NB4 (cell line): ENCODE data around the gene LRMDA.

Source experiments
- DNase-seq: peaks from one replicate; pipeline ENCODE4 v3.0.0; 2010; ENCODE audit warnings: low read depth
- H3K4me3 ChIP-seq: one replicate; pipeline ENCODE4 v1.5.1; 2011; ENCODE audit warnings: mild to moderate bottlenecking, low read depth, low read length, moderate library complexity
- CTCF ChIP-seq: IDR thresholded peaks from one replicate; pipeline ENCODE4 v1.5.1; 2012; ENCODE audit warnings: low read depth, low read length
- MAX ChIP-seq: IDR thresholded peaks from 2 replicates; pipeline ENCODE4 v1.6.1; 2011; ENCODE audit warnings: low read depth, low read length
- MYC ChIP-seq: IDR thresholded peaks from 2 replicates; pipeline ENCODE4 v1.6.1; 2011; ENCODE audit warnings: low read depth, low read length
- POLR2A ChIP-seq: IDR thresholded peaks from 2 replicates; pipeline ENCODE4 v1.6.1; 2011; ENCODE audit warnings: mild to moderate bottlenecking; ENCODE audit not compliant: insufficient read length; ENCODE audit errors: extremely low read depth

The LRMDA gene

GRCh38 chr10:75878586-75878985 is 447.2 kb downstream of the LRMDA start:
- DNase-seq: no peak
- H3K4me3 ChIP-seq: no peak overlapping the region
- TF ChIP-seq CTCF (no peak), POLR2A (no peak), MAX (no peak), MYC (no peak)

- TF ChIP-seq CTCF (no peak), MAX (no peak), POLR2A (no peak), MYC (no peak)
- no peak overlapping the region for H3K4me3 ChIP-seq
- no peak for DNase-seq
Measured at GRCh38 chr10:75880031-75880775, 448.8 kb downstream of the LRMDA start.

- no peak overlapping the region for H3K4me3 ChIP-seq
- TF ChIP-seq MYC: no peak
- DNase-seq: no peak
Measured at GRCh38 chr10:75883081-75884072, 452.0 kb downstream of the LRMDA start.

GRCh38 chr10:75884808-75885207 is 453.4 kb downstream of the LRMDA start:
- no peak for TF ChIP-seq POLR2A
- no peak for TF ChIP-seq CTCF
- no peak for TF ChIP-seq MYC
- no peak for TF ChIP-seq MAX
- no peak for DNase-seq
- H3K4me3 ChIP-seq: no peak overlapping the region

GRCh38 chr10:75887369-75887768 is 455.9 kb downstream of the LRMDA start:
- DNase-seq: no peak
- no peak for TF ChIP-seq MAX
- no peak for TF ChIP-seq CTCF
- TF ChIP-seq MYC: no peak
- no peak for TF ChIP-seq POLR2A
- H3K4me3 ChIP-seq: no peak overlapping the region
